Measurements from ENCODE around the gene SETD1A. TPM values are rescaled to one million over a fixed set of nuclear protein-coding genes. Genes with fewer than 3 reads are reported as not detected.

Gene SETD1A
- total and polyA plus RNA-seq, 2 of the 4 experiments (the other 2 are of a cell fraction) = 0.54 to 5.8 TPM

GRCh38 chr16:31020536-31020935 is 63.0 kb downstream of the SETD1A start:
- Histone ChIP-seq H4K8ac (ENCODE audit: low read depth in 2 of 2, low read length in 2 of 2) (no peak overlapping the region), H3K56ac (ENCODE audit: extremely low read depth, insufficient read depth, low read length) (no peak overlapping the region), H2BK15ac (ENCODE audit: low read depth, low read length) (no peak overlapping the region), H3K14ac (replicated peaks; ENCODE audit: low read depth, low read length) (no peak overlapping the region), H3K23ac (ENCODE audit: low read depth, low read length) (no peak overlapping the region), H4K5ac (ENCODE audit: low read depth, low read length) (no peak overlapping the region), H2AFZ (replicated peaks; ENCODE audit: low read length, poor library complexity) (no peak overlapping the region), H2AK9ac (replicated peaks; ENCODE audit: low read depth, low read length, poor library complexity) (no peak overlapping the region), H3K4me1 (ENCODE audit: control insufficient read depth, insufficient read depth, low read length) (no peaks in the 10 kb centered on the region), H3K9ac (ENCODE audit: low read depth, low read length) (no peak overlapping the region), H3K27me3 (ENCODE audit: control insufficient read depth, insufficient read depth, low read length) (no peaks in the 10 kb centered on the region), H3K79me1 (ENCODE audit: low read depth in 1 of 2, low read length in 2 of 2) (no peaks in the 10 kb centered on the region), H3K4me3 (ENCODE audit: insufficient read depth, low read depth, low read length) (no peak overlapping the region), H2AK5ac (ENCODE audit: low read depth, low read length) (no peak overlapping the region), H3K4me2 (ENCODE audit: low read depth, low read length) (no peak overlapping the region), H3K9me1 (ENCODE audit: insufficient read depth, low read length) (no peaks in the 10 kb centered on the region), H4K20me1 (ENCODE audit: insufficient read depth, low read length) (no peaks in the 10 kb centered on the region), H3K9me3 (ENCODE audit: control insufficient read depth, insufficient read depth, low read length) (no peaks in the 10 kb centered on the region), H3K18ac (ENCODE audit: low read depth, low read length) (no peak overlapping the region), H2BK120ac (ENCODE audit: low read depth, low read length) (no peak overlapping the region), H3K4ac (ENCODE audit: low read depth, low read length) (no peak overlapping the region), H2BK20ac (ENCODE audit: low read depth, low read length) (no peak overlapping the region), H2BK5ac (ENCODE audit: low read depth, low read length, poor library complexity, severe bottlenecking) (no peak overlapping the region), H3K27ac (ENCODE audit: insufficient read depth, low read length) (no peak overlapping the region), H3K36me3 (ENCODE audit: control insufficient read depth, insufficient read depth, low read length) (no peaks in the 10 kb centered on the region), H4K91ac (ENCODE audit: insufficient read depth, low read depth, low read length) (no peak overlapping the region)
- no peak for ATAC-seq (ENCODE audit: low read depth)
- WGBS, 2 experiments (ENCODE audit: extremely low coverage in 2 of 2, insufficient read length in 1 of 2) = no CpG with 5 or more reads among the region's 3 CpGs
- no TSS peak for BruUV-seq (replicated peaks)
- POLR2A ChIA-PET (ENCODE audit: unreplicated experiment) = no interaction called here
- no peak for DNase-seq
- intact Hi-C loops (cut with micrococcal nuclease) (no loop called here), dilution Hi-C loops (cut with HindIII; ENCODE audit: low sequenced_read_pairs, unreplicated experiment) (no loop called here), in situ Hi-C loops (cut with MboI; ENCODE audit: low sequenced_read_pairs) (no loop called here)
- TF ChIP-seq SMC3 (IDR thresholded peaks at IDR 0.05; ENCODE audit: low read depth, low read length) (no peak), USF2 (IDR thresholded peaks at IDR 0.05; ENCODE audit: low read depth, low read length) (no peak), BHLHE40 (IDR thresholded peaks at IDR 0.05; ENCODE audit: low read depth, low read length) (no peak), MXI1 (IDR thresholded peaks at IDR 0.05; ENCODE audit: borderline replicate concordance, low read depth, low read length) (no peak), CHD1 (IDR thresholded peaks at IDR 0.05; ENCODE audit: low read depth, low read length) (no peak), RFX5 (IDR thresholded peaks at IDR 0.05; ENCODE audit: low read depth, low read length) (no peak), NFE2L2 (IDR thresholded peaks at IDR 0.05; ENCODE audit: low read depth, low read length) (no peak), RCOR1 (IDR thresholded peaks at IDR 0.05; ENCODE audit: insufficient replicate concordance, low read length) (no peak), POLR2A (IDR thresholded peaks at IDR 0.05; ENCODE audit: low read depth, low read length) (no peak), FOS (IDR thresholded peaks at IDR 0.05; ENCODE audit: low read depth, low read length) (no peak), CEBPB (IDR thresholded peaks at IDR 0.05; ENCODE audit: low read depth, low read length) (no peak), MAZ (IDR thresholded peaks at IDR 0.05; ENCODE audit: borderline replicate concordance, low read depth, low read length) (no peak), MAFK (IDR thresholded peaks at IDR 0.05; ENCODE audit: low read depth, low read length) (no peak), RAD21 (IDR thresholded peaks at IDR 0.05; ENCODE audit: low read length) (no peak)
- TF ChIP-seq, protein P1, sequence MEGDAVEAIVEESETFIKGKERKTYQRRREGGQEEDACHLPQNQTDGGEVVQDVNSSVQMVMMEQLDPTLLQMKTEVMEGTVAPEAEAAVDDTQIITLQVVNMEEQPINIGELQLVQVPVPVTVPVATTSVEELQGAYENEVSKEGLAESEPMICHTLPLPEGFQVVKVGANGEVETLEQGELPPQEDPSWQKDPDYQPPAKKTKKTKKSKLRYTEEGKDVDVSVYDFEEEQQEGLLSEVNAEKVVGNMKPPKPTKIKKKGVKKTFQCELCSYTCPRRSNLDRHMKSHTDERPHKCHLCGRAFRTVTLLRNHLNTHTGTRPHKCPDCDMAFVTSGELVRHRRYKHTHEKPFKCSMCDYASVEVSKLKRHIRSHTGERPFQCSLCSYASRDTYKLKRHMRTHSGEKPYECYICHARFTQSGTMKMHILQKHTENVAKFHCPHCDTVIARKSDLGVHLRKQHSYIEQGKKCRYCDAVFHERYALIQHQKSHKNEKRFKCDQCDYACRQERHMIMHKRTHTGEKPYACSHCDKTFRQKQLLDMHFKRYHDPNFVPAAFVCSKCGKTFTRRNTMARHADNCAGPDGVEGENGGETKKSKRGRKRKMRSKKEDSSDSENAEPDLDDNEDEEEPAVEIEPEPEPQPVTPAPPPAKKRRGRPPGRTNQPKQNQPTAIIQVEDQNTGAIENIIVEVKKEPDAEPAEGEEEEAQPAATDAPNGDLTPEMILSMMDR (conservative IDR thresholded peaks at IDR 0.05; ENCODE audit: low read depth, low read length) = no peak
- TF ChIP-seq, protein P2, sequence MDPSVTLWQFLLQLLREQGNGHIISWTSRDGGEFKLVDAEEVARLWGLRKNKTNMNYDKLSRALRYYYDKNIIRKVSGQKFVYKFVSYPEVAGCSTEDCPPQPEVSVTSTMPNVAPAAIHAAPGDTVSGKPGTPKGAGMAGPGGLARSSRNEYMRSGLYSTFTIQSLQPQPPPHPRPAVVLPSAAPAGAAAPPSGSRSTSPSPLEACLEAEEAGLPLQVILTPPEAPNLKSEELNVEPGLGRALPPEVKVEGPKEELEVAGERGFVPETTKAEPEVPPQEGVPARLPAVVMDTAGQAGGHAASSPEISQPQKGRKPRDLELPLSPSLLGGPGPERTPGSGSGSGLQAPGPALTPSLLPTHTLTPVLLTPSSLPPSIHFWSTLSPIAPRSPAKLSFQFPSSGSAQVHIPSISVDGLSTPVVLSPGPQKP (IDR thresholded peaks at IDR 0.05; ENCODE audit: borderline replicate concordance, low read depth, low read length) = no peak
- CTCF ChIA-PET = no interaction called here

Data from IMR-90 (cell line).